NT2/D1 (cell line): ENCODE data around the gene CDC42.

Source experiments
- SUZ12 ChIP-seq: IDR thresholded peaks from 2 replicates; pipeline ENCODE4 v1.6.1; 2011; ENCODE audit not compliant: insufficient read length, insufficient read depth; ENCODE audit errors: extremely low read depth
- ZNF274 ChIP-seq: IDR thresholded peaks from 2 replicates; pipeline ENCODE4 v1.6.1; 2011; ENCODE audit warnings: mild to moderate bottlenecking, low read depth, low read length

GRCh38 chr1:22117238-22117637 is 64.7 kb downstream of the CDC42 start:
- TF ChIP-seq ZNF274 (no peak), SUZ12 (no peak)
